GM10266 (cell line): ENCODE measurements around the gene GSK3B.
A peak's percentile ranks its signal among the peaks of the same experiment; 100 is the strongest.

Experiments used
- DNase-seq: peaks from one replicate; pipeline ENCODE4 v3.0.0; 2012; ENCODE audit errors: extremely low spot score
- TF ChIP-seq, protein P1 (sequence below): IDR thresholded peaks from 2 replicates; pipeline ENCODE4 v1.5.1; 2012; ENCODE audit warnings: mild to moderate bottlenecking, low read depth; ENCODE audit not compliant: control insufficient read depth, insufficient read depth; ENCODE audit errors: missing control alignments

GSK3B gene

GRCh38 chr3:119835556-119835955, 258.7 kb downstream of the GSK3B start:
- DNase-seq = no peak
- TF ChIP-seq, protein P1, sequence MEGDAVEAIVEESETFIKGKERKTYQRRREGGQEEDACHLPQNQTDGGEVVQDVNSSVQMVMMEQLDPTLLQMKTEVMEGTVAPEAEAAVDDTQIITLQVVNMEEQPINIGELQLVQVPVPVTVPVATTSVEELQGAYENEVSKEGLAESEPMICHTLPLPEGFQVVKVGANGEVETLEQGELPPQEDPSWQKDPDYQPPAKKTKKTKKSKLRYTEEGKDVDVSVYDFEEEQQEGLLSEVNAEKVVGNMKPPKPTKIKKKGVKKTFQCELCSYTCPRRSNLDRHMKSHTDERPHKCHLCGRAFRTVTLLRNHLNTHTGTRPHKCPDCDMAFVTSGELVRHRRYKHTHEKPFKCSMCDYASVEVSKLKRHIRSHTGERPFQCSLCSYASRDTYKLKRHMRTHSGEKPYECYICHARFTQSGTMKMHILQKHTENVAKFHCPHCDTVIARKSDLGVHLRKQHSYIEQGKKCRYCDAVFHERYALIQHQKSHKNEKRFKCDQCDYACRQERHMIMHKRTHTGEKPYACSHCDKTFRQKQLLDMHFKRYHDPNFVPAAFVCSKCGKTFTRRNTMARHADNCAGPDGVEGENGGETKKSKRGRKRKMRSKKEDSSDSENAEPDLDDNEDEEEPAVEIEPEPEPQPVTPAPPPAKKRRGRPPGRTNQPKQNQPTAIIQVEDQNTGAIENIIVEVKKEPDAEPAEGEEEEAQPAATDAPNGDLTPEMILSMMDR = no peak

DNA sequence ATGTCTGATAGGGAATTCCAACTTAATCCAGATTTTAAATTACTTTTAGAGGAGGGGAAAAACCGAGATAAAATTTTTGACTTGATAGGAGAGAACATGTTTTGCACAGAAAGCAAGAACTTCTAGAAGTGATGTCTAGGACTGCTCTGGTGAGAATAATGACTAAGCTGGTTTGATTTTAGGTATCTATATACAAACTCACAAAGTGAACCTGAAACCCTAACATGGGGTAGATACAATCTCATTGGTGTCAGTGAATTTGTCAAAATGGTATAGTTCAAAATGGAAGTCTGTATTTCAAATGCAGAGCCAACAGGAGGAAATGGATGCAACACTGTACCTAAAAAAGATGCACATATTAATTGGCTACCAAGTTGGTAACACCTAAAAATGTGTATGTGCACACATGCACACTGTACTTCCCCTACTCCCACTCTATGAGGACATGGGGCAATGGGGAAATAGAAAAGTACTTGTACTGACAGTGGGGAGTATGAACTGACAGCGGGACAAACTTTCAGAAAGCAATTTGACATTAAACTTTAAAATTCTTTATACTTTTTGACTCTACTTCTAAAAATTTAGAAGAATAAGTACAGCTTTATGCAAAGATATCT, 259.4 kb downstream of the GSK3B start:
- TF ChIP-seq, protein P1 = no peak
- DNase-seq = no peak

DNA sequence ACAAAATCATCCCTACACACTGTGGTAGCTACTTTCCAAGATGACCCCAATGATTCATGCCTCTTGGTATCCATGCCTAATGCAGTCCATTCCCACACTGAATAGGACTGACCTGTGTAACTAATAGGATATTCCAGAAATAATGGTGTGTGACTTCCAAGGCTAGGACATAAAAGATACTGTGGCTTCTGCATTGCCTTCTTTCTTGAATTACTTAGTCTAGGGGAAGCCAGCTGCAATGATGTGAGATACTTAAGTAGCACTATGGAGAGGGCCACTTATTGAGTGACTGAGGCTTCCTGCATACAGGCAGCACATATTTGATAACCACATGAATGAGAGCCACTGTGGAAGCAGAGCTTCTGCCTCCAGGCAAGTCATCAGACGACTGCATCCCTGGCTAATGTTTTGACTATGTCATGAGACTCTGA, 262.3 kb downstream of the GSK3B start:
- TF ChIP-seq, protein P1 = no peak
- DNase-seq = no peak

GRCh38 chr3:119831022-119831421, 263.2 kb downstream of the GSK3B start:
- TF ChIP-seq, protein P1 = peak; percentile 17
- DNase-seq = no peak

DNA sequence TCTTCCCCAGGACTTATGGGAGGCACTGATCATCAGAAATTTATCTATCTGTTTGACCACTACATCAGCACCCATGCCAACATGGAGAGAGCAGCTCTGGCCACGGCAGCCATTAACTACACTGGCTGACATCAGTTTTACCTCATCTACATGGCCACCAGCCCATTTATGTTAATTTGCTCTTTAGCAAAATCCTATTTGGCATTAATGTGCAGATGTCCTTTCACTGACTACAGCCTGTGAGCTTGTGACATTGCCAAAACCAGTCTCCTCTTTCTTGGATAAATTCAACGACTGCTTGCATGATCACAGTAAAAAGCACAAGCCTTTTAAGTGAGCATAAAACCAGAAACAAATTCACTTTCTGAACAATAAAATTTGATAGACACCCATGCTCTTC, 264.8 kb downstream of the GSK3B start:
- DNase-seq = no peak
- TF ChIP-seq, protein P1 = no peak

GRCh38 chr3:119826711-119827608, 267.3 kb downstream of the GSK3B start:
- DNase-seq = no peak
- TF ChIP-seq, protein P1 = no peak

DNA sequence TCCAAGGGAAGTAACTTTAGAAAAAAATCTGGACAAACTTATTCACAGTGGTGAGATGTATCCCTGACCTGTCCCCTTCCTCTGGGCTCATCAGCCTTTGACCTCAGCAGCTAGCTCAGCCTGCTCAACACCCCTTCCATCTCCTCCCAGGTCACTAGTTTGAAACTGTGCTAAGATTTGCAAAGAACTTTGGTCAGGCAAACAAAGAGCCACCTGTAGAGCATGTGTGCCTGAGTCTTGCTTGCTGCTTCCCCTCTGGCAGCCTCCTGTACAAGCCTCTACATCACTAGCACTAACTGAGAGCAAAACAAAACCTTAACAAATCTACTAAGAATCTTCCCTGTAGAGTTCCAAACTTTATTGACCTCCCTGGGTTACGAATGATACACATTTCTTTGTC, 268.4 kb downstream of the GSK3B start:
- TF ChIP-seq, protein P1 = no peak
- no peak for DNase-seq
